Hepatocyte (in vitro differentiated cells): ENCODE data around the gene EDN1.

ENCODE experiments used
- EZH2 ChIP-seq: fragments of 200-600 bp; sonication (generic); IDR thresholded peaks from 2 replicates; pipeline ENCODE4 v1.6.1; 2016; ENCODE audit warnings: antibody characterized with exemption, mild to moderate bottlenecking, borderline replicate concordance
- EZH2phosphoT487 ChIP-seq: fragments of 200-600 bp; sonication (generic); IDR thresholded peaks from one replicate; pipeline ENCODE4 v1.6.1; 2018; ENCODE audit warnings: antibody characterized with exemption, mild to moderate bottlenecking, low read depth, moderate library complexity; ENCODE audit not compliant: unreplicated experiment, severe bottlenecking
- TF ChIP-seq, protein P1 (sequence below): fragments of 200-600 bp; sonication (generic); IDR thresholded peaks from 2 replicates; pipeline ENCODE4 v1.5.1; 2016; ENCODE audit warnings: antibody characterized with exemption, mild to moderate bottlenecking; ENCODE audit not compliant: poor library complexity

DNA sequence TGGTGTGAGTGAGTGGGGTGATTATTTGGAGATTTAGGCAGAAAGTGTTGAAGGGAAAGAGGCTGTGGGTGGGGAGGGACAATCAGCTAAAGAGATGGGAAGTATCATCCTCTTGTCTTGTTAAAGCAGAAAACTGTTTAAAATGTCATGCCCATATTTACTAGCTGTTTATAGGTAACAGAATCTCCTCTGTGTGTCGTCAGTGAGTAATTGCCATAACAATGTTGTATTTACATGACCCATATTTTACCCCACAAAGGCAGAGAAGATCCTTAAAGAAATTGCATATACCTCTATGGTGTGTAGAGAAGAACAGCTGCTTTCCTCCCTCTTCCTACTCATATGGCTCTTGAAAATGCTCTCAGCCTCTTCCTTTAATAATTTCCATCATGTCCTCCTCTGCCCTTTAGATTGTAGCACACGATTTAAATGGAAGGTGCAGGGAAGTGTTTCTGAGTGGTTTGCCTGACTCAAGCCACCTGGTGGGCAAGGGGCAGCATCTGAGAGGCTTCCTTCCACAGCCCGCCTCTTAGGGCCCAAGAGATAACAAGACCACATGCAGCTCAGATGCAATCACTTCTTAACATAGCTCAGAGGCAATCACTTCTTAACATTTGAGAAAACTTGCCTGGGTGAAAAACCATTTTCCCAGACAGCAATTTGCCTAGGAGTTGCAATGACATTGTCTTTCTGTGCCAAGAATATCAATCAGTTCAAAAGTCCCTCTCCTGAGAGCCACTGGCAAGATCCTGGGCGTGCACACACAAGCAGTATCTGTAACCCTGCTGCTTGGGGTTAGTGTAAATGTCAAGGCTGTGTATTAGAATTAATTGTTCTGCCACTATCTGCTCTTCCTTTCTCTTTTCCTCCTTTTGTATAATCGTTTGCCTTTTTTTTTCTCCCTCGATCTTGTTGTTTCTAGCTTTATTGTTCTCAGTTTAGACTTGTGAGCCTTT, 44.1 kb upstream of the EDN1 start:
- TF ChIP-seq EZH2phosphoT487: no peak
- TF ChIP-seq, protein P1, sequence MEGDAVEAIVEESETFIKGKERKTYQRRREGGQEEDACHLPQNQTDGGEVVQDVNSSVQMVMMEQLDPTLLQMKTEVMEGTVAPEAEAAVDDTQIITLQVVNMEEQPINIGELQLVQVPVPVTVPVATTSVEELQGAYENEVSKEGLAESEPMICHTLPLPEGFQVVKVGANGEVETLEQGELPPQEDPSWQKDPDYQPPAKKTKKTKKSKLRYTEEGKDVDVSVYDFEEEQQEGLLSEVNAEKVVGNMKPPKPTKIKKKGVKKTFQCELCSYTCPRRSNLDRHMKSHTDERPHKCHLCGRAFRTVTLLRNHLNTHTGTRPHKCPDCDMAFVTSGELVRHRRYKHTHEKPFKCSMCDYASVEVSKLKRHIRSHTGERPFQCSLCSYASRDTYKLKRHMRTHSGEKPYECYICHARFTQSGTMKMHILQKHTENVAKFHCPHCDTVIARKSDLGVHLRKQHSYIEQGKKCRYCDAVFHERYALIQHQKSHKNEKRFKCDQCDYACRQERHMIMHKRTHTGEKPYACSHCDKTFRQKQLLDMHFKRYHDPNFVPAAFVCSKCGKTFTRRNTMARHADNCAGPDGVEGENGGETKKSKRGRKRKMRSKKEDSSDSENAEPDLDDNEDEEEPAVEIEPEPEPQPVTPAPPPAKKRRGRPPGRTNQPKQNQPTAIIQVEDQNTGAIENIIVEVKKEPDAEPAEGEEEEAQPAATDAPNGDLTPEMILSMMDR: no peak
- TF ChIP-seq EZH2: no peak
